H54 (cell line): ENCODE results near the gene CLHC1.

ENCODE experiments used
- DNase-seq: peaks from one replicate; pipeline ENCODE4 v3.0.0; 2011; ENCODE audit warnings: low spot score, mixed read lengths; ENCODE audit not compliant: insufficient read length
- FAIRE-seq: peaks from 3 replicates; lab custom pipeline; 2011; peaks lifted over from hg19 to GRCh38; lab: Jason Lieb, UNC
- POLR2A ChIP-seq: IDR thresholded peaks from 2 replicates; pipeline ENCODE4 v1.6.1; 2011; ENCODE audit warnings: low read depth, mild to moderate bottlenecking, low read length

CLHC1 gene

DNA sequence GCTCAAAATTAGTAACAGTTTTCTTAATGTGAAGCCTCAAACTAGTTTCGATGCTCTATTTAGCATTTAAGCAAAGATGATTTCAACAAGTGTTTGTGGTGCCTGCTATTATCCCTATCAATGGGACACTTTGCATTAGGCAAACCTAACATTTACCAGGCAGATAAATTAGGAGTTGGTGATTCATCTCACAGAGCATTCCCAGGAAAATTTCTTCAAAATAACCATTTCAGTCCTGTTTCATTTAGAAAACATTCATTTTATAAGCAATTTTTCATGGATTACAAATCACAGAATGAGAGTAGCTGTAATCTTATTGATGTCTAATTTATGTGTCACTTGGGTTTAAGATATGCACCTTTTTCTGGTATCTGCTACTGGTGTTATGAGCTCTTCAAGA is 62.7 kb downstream of the CLHC1 start:
- TF ChIP-seq POLR2A: no peak
- no peak for DNase-seq
- no peak for FAIRE-seq

DNA sequence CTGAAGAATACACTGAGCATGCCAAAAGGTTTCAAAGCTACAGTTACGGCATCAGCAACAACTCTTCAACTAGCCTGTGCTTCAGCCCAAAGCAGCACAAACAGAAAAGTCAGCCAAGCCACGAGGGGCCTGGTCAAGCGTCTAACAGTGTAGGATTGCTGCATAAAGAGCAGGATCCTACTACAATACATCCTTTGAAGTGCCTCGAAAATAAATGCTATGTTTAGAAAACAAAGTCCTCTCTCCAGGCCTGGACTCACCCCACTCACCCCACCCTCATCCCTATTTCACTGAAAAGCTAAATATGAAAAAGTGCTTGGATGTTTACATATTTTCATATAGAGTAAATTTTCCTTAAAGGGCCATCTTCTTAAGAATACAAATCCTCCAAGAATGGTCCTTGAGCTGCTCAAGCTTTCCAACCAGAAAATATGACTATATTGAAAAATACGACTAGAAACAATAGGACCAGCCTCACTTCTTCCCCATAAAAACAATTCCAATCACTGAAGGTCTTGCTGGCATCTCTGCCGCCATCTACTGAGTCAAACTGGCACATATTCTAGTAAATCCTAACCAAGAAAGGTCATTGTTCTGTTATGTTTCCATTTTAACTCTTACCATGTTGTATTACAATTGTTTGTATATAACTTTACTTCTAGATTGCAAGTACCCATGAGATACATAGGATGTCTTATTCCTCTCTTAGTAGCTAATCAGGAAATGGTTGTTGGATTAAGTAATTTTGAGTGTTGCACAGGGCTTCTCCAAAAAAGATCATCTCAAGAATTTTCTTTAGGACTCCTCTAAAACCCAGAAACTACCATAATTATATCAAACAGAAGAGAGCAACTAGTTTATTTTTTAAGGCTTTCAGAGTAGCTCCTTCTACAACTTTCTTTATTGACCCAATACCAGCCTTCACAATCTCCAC is 63.6 kb downstream of the CLHC1 start:
- no peak for DNase-seq
- no peak for TF ChIP-seq POLR2A
- peak; percentile 53 for FAIRE-seq

DNA sequence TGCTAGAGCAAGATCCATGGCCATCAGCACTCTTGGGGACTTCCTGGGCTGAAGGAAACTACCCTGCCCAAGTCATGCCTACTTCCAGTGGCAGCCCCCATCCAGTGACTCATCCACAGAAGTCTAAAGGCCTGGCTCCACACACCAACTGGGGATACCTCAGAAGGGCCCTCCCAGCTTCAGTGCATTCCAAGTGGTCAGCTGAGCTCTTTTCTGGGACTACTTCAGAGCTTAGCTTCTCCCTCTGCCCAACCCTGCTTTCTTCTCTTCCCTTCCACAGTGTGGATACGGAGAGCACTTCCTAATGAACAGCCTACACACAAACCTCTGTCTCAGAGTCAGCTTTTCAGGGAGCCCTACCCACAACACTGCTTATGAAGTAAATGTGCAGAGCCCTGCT is 66.5 kb downstream of the CLHC1 start:
- TF ChIP-seq POLR2A: no peak
- FAIRE-seq (no peak), DNase-seq (peak; percentile 70)

DNA sequence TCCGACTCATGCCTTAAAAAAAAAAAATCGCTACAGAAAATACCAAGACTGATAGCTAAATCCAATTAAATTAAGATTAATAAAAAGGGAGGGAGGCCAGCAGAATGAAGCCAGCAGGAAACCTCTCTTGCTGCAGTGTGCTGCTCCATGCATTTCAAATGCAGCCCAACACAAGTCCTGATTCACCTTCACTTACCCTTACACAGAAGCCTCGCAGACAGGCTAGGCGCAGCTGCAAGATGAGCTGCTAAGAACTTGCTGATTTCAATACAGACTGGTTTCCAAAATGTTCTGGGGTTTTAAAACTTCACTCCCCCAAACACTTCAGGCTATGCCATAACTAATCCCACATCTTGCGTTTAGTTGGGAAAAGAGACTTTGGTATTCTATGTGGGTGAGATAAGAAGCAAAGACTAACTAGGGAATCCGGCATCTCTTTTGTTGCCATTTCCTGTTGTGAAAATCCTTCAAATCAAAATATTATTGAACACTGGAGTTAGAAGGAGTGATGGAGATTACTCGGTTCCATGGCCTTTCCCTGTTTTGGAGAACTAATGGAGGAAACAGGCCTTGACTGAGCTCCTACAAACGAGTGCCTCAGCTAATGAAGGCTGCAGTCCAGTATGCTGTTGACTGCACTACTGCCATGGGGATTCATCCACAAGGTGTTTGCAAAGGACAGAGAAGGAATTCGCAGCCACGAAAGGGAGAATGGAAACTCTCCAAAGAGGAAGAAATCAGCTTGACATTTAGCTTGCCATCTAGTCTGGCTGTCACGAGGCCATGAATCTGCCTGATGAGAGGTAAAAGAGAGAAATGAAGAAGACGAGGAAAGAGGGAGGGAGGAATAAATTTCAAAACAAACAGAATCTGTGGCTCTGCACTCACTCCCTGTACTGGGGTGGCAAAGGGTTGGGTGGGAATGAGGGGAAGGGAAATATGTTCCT is 67.3 kb downstream of the CLHC1 start:
- FAIRE-seq (no peak), DNase-seq (no peak)
- no peak for TF ChIP-seq POLR2A

DNA sequence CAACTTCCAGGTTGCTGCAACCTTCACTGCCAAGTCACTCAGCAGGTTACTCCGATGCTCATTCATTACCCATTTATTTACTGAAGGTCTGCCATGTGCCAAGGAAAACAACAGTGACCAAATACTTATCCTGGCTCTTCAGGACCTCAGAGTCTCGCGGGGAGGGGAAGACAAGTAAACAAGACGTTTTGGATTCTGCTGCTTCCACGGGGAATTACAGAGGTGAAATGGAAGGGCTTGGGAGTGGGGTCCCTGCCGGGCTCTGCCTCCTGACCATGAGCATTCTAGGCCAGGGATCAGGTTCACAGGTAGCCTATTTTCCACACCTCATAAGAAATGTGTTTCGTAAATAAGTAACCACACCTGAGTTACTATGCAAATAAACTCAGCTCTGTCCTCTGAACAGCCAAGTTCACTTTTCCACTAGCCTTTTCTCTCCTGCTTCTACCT is 68.1 kb downstream of the CLHC1 start:
- DNase-seq (no peak), FAIRE-seq (no peak)
- no peak for TF ChIP-seq POLR2A

DNA sequence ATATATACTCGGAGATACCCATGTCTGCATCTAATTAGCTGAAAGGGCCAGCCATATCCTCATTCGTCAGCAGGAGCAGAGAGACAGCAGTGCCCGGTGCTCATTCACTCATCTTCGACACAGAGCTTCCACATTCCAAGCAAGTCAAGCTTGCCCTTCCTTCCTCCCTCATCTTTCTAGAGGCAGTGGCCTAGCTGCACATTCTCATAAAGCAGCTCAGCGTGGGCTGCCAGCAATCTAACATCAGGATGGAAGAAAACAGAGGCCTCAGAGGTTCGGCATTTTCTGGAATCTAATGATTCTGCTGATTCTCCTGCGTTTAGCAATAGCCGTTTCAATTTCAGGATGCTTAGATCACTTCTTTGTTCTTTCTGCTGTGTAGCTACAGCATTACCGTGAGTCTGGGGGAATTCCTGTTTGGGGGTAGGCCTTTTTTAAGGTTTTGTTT is 68.8 kb downstream of the CLHC1 start:
- DNase-seq (no peak), FAIRE-seq (no peak)
- TF ChIP-seq POLR2A: no peak

DNA sequence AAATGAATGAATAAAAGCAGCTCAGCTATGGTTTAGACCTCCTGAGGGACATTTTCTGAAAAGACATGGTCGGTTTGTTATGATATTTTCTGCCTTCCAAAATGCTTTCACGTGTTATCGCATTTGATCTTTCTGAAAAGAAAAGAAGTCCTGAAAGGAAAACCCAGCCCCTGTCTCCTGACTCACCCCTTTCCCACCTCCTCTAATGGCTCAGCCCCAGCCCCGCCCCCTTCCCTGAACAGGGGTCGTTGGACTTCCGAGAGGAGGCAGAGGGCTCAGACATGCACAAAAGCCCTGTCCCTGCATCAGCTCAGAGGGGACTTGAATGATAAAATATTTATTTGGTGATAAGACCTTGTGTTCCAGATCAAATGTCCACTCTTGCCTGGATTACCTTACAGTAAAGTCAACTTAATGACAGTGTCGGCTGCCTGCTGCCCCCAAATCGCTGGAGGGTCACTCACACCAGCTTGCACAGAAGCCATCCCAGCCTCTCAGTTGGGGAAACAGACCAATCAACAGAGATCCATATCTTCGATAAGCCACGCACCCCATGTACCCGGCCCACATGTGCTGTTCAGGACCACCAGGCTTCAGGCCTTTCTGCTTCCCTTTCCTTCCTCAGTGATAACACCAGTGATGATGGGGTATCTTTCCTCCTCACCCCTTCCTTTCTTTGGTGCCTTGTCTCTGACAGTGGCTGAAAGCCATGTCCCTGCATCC is 69.6 kb downstream of the CLHC1 start:
- TF ChIP-seq POLR2A: no peak
- no peak for FAIRE-seq
- no peak for DNase-seq

DNA sequence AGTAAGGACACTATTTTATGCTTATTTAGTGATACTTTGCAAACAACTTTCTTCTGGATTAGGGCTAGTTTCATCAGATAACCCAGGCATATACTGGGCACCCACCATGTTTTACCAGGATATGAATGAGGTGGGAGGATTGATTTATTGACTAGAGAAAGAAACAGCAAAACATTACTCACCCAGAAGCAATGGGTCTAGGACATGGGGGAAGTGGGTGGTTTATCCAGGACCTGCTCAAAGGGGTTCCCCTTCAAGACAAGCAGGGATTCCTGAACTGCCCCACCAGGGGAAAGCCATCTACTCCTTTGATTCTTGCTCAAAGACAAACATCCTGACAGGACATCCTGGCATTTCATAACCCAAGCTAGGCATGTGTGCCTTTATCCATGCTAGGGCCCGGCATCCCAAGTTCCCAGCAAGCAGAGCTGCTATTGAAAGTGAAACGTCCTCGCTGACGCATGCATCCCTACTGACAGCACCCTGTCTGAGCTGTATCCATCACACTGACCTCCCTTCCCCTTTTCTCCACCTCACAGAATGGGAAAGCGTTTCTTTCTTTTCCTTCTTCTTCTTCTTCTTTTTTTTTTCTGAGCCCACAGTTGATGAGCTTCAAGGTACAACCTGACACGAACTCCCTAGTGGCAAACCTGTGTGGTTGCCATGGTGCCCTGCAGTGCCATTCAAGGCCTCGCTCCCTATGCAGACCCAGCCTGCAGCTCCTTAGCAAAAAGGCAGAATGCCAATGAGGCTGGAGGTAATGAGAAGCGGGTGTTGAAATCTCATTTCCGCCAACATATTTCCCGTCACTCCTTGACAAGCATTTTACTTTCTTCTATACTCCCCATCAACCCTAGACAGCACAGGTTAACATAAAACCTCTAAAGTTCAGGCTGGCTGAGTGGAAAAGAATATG is 70.5 kb downstream of the CLHC1 start:
- TF ChIP-seq POLR2A: no peak
- FAIRE-seq (no peak), DNase-seq (no peak)

DNA sequence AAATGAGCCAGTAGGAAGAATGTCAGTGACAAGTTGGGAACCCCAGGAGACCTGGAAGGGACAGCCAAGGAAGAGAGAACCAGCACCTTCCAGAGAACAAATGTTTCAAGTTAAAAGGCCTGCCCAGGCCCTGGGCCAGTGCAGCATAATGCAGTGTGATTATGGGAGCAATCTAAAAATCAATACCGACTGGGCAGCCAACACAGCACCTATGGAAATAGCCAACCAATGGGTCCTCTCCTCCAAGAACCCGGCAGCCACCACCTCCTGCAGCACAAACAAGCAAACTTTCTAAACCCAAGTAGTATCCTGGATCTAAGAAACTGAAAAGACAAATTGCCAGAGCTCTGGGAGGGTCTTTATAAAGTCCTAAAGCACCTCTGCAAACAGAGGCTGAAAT is 71.7 kb downstream of the CLHC1 start:
- DNase-seq (no peak), FAIRE-seq (no peak)
- TF ChIP-seq POLR2A: no peak

DNA sequence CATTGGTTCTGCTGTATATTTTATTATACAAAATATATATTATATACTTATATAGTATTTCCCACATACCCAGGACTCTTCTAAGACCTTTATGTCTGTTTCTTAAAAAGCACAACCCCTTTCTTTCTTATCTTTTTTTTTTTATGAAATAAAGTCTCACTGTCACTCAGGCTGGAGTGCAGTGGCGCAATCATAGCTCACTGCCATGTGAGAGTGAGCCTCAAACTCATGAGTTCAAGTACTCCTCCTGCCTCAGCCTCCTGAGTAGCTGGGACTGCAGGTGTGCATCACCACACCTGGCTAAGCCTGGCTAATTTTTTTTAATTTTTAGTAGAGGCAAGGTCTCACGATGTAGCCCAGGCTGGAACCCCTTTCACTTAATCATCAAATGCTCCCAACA is 72.3 kb downstream of the CLHC1 start:
- DNase-seq (no peak), FAIRE-seq (no peak)
- no peak for TF ChIP-seq POLR2A

DNA sequence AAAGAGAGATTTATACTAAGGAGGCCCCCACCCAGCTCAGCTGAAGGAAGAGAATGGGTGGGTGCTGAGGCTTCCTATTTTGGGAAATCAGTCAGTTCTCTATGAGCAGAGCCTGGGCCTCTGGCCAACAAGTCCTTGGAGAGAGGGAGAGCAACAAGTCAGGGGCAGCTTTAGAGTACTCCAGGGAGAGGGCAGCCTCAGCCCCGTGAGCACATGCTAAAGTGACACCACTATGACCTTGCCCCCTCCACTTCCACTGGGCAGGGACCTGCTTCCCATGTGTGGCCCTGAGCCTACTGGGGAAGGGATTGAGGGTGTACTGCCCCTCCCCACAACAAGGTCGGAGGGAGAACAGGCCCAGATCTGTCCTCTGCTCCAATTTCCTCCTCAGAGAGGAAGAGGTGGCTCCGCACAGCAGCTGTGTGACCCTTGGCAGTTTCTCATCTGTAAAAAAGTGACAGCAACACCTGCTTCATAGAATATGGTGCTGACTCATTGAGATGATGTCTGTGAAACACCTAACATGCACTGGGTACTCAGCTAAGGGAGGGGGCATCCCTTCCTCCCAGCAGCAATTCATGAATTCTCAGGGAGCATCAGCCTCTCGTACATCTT is 72.9 kb downstream of the CLHC1 start:
- DNase-seq (no peak), FAIRE-seq (no peak)
- no peak for TF ChIP-seq POLR2A
